Measurements from ENCODE around the gene ACOT4. TPM values are rescaled to one million over a fixed set of nuclear protein-coding genes. Genes with fewer than 3 reads are reported as not detected.
"Not testable (repeated sequence)": the region's sequence is repeated elsewhere in the genome, so short reads cannot be mapped to it uniquely, and the experiment has no call there.

ACOT4 gene
- total and polyA plus RNA-seq, 10 donors: 0.52 to 2.8 (median 1.3) TPM

- WGBS, 5 donors: 87 to 93% (median 89%) methylated on average over 10 of the region's 10 CpGs
- intact Hi-C loops (cut with DNase I; ENCODE audit: low total_unique reads): no loop called here
- DNase-seq: no peak
Measured at GRCh38 chr14:73630009-73630780, 38.5 kb downstream of the ACOT4 start.

GRCh38 chr14:73633116-73634010 is 41.7 kb downstream of the ACOT4 start:
- intact Hi-C loops (cut with DNase I; ENCODE audit: low total_unique reads): no loop called here
- 10 to 14% (median 11%) methylated on average over 38 to 44 of the region's 44 CpGs for WGBS, 5 donors
- Histone ChIP-seq H3K9me3 (no peaks in the 10 kb centered on the region), H3K36me3 (no peaks in the 10 kb centered on the region), H3K27me3 (replicated peaks in 1 of 7) (peaks cover 0 to 13% (median 0%) of the 10 kb centered on the region in 7 donors), H3K27ac (peak overlapping the region in 5 of 8 donors; percentile 23 to 54 (median 35)), H3K4me1 (peaks cover 0 to 20% (median 18%) of the 10 kb centered on the region in 6 donors), H3K4me3 (peak overlapping the region; percentile 39 to 70 (median 52))
- DNase-seq: peak; percentile 87
- TF ChIP-seq POLR2AphosphoS5 (IDR thresholded peaks at IDR 0.05): peak in 2 of 3 donors; percentile 27 to 62
- TF ChIP-seq POLR2A (IDR thresholded peaks at IDR 0.05): no peak
- peak; percentile 69 to 88 (median 83) for TF ChIP-seq CTCF (IDR thresholded peaks at IDR 0.05 in 8 of 11, conservative IDR thresholded peaks at IDR 0.05 in 3 of 11)

More at GRCh38 chr14:73630009-73630780, 38.5 kb downstream of the ACOT4 start:
- Histone ChIP-seq H3K36me3 (no peaks in the 10 kb centered on the region), H3K27me3 (replicated peaks in 1 of 7) (peaks cover 0 to 13% (median 0%) of the 10 kb centered on the region in 7 donors), H3K4me1 (peaks cover 0 to 20% (median 18%) of the 10 kb centered on the region in 6 donors), H3K27ac (no peak overlapping the region), H3K4me3 (no peak overlapping the region), H3K9me3 (no peaks in the 10 kb centered on the region)
- no peak for TF ChIP-seq POLR2A (IDR thresholded peaks at IDR 0.05)
- TF ChIP-seq CTCF (IDR thresholded peaks at IDR 0.05 in 8 of 11, conservative IDR thresholded peaks at IDR 0.05 in 3 of 11): no peak
- no peak for TF ChIP-seq POLR2AphosphoS5 (IDR thresholded peaks at IDR 0.05)

DNA sequence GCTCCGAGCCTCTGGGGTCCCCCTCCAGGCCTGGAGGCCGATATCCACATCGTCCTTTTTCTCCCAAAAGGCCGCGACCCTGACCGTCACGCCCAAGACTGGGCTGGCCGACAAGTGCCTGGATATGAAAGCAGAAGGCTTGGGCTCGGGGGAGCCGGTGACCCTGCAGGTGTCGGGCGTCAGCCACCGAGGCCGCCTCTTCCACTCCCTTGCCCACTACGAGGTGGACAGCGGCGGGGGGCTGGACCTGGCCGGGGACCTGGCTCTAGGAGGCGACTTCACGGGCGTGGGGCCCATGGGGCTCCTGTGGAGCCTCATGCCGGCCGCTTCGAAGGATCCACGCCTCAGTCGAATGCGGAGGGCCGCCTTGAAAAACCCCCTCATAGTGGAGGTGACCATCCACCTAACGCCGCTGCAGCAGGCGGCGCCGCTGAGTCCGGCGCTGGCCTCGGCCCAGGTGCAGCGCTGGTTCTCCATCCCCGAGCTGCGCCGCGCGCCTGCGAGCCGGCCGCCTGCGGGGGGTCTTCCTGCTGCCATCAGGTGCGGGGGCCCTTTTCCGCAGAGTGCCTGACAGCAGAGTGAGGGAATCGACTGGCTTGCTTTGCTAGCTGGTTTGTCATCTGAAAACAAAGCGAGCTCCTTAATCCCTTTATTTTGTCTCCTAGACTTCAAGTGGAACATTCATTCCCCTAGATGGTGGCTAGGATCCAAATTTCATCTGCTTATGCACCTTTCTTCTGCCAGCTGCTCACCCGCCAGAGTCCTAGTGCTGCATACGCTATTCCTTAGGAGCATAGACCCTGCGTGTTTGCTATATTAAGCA is 42.5 kb downstream of the ACOT4 start:
- peak overlapping the region; percentile 39 to 70 (median 52) for H3K4me3 ChIP-seq
- peaks cover 0 to 13% (median 0%) of the 10 kb centered on the region in 7 donors for H3K27me3 ChIP-seq (replicated peaks in 1 of 7)
- peaks cover 0 to 20% (median 18%) of the 10 kb centered on the region in 6 donors for H3K4me1 ChIP-seq
- TF ChIP-seq POLR2AphosphoS5 (IDR thresholded peaks at IDR 0.05) (peak in 1 of 3 donors; percentile 13), CTCF (IDR thresholded peaks at IDR 0.05 in 8 of 11, conservative IDR thresholded peaks at IDR 0.05 in 3 of 11) (no peak)
- H3K9me3 ChIP-seq: no peaks in the 10 kb centered on the region
- H3K36me3 ChIP-seq: no peaks in the 10 kb centered on the region
- peak overlapping the region in 5 of 8 donors; percentile 23 to 54 (median 35) for H3K27ac ChIP-seq
- 11 to 49% (median 14%) methylated on average over 7 to 53 of the region's 53 CpGs for WGBS, 5 donors
- intact Hi-C loops (cut with DNase I; ENCODE audit: low total_unique reads): no loop called here
- peak; percentile 83 for DNase-seq

DNA sequence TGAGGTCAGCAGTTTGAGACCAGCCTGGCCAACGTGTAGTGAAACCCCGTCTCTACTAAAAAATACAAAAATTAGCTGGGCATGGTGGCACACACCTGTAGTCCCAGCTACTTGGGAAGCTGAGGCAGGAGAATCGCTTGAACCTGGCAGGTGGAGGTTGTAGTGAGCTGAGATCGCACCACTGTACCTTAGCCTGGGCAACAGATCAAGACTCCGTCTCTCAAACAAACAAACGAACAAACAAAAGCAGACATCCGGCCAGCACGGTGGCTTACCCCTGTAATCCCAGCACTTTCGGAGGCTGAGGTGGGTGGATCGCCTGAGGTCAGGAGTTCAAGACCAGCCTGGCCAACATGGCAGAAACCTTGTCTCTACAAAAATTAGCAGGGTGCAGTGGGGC is 44.7 kb downstream of the ACOT4 start:
- H3K36me3 ChIP-seq; H3K9me3 ChIP-seq; H3K4me3 ChIP-seq; intact Hi-C loops (cut with DNase I; ENCODE audit: low total_unique reads); DNase-seq; H3K27ac ChIP-seq: not testable (repeated sequence)
- 78 to 90% (median 88%) methylated on average over 10 of the region's 10 CpGs for WGBS, 5 donors
- peaks cover 0 to 21% (median 18%) of the 10 kb centered on the region in 6 donors for H3K4me1 ChIP-seq
- H3K27me3 ChIP-seq (replicated peaks in 1 of 7): peaks cover 0 to 13% (median 0%) of the 10 kb centered on the region in 7 donors
